Activated naive CD4-positive, alpha-beta T cell treated with anti-CD3 and anti-CD28 coated beads, Interleukin-2, amount 10 ng/mL, durations not matched to agents 5 hours and 36 hours (primary cell): ENCODE measurements around the gene DTNBP1. TPM values are rescaled to one million over a fixed set of nuclear protein-coding genes. Genes with fewer than 3 reads are reported as not detected.

Experiments
- total RNA-seq, 2 experiments: library from RNA; stranded (reverse); gene quantifications; one replicate each; pipeline ENCODE4 v1.2.3, GENCODE V29; 2021

DTNBP1 gene, protein sequence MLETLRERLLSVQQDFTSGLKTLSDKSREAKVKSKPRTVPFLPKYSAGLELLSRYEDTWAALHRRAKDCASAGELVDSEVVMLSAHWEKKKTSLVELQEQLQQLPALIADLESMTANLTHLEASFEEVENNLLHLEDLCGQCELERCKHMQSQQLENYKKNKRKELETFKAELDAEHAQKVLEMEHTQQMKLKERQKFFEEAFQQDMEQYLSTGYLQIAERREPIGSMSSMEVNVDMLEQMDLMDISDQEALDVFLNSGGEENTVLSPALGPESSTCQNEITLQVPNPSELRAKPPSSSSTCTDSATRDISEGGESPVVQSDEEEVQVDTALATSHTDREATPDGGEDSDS
- total RNA-seq = 10 to 100 TPM; 25.4 to 27.1 TPM

GRCh38 chr6:15662326-15663129 is at the start of gene DTNBP1:
TSS of gene DTNBP1 (minus strand) at chr6:15663028. CDS start at chr6:15662869, 159 bp downstream.

